NCI-H1105 treated with DMSO at 0.1 percent for 48 hours (cell line): ENCODE results near the gene PLA1A.

Source experiments
- DNase-seq: peaks from one replicate; lab custom pipeline; 2025; lab: John Stamatoyannopoulos, UW

PLA1A gene

DNA sequence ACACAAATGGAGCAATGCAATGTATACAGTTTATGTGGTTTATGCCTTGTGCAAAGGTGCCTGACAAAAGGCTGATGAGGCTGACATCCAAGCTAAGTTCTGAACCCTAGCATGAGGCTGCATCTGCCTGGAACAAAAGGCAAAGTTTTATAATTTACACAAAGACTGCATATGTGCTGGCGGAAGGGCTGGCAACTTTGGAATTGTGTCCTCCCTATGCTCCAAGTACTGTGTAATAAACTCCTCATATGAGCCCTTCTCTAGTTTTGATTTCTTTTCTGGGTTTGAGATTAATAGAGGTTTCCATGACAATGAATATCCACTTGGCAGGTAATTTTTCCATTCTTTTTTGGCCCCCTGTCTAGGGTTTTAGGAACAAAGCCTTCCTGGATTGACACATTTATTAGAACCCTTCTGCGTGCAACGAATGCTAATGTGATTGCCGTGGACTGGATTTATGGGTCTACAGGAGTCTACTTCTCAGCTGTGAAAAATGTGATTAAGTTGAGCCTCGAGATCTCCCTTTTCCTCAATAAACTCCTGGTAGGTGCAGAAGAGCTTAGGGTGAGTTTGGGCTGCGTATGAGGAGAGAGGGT lies 10.8 kb downstream of the PLA1A start:
- no peak for DNase-seq

DNA sequence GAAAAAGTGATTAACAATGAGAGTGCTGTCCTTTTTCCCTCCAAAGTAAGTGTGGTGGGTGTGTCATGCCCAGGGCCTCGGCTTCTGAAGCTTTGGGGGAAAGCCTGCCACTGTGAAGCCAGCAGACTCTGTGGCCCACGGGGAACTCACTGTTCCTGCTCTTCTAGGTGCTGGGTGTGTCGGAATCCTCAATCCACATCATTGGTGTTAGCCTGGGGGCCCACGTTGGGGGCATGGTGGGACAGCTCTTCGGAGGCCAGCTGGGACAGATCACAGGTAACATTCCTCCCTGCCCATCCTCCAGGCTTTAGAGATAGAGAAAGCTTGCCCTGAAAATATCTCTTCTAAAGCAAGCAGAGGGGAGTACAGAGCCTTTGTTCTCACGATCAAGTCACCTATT lies 11.6 kb downstream of the PLA1A start:
- no peak for DNase-seq

DNA sequence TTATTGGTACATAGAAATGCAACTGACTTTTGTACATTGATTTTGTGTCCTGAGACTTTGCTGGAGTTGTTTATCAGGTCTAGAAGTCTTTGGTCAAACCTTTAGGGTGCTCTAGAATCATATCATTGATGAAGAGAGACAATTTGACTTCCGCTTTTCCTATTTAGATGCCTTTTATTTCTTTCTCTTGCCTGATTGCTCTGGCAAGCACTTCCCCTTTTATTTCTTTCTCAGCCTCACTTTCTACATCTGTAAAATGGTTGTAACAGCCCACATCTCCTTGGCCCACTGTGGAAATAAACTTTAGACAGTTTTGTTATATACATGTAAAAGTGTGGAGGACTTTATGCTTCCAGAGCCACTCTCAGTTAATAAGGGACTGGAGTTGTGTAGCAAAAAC lies 14.0 kb downstream of the PLA1A start:
- DNase-seq = no peak

DNA sequence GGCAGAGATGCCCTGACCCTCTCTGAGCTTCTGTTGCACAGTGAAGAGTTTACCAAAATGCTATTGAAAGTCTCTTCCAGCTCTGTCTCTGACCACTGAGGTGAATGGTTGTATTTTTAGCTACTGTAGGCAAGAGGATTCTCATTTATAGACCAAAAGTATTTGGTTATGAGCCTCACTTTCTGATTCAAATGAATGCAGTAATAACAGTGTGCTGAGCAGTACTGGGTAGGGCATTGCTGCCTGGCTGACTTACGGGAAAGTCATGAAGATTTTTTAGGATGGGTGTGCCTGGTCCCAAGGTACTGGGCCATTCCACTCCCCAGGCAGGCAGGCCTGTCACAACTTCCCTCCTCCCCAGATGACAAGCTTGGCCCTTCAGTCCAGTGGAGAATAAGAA lies 15.5 kb downstream of the PLA1A start:
- DNase-seq = no peak

DNA sequence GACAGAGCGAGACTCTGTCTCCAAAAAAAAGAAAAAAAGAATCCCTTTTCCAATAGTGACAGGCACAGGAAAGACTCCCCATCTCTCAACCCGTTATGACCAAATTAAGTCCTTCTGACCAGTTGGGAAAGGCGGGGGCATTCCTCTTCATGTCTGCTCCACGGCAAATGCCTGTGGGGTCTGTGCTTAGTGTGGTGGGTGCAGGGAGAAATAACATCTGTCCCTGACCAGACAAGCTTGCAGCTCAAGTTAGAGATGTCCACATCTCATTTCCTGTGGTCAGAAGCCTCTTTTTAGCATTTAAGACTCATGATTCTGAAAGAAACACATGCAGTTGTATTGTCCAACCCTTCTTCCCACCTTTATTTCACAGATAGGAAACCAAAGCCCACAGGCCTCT lies 16.2 kb downstream of the PLA1A start:
- no peak for DNase-seq

DNA sequence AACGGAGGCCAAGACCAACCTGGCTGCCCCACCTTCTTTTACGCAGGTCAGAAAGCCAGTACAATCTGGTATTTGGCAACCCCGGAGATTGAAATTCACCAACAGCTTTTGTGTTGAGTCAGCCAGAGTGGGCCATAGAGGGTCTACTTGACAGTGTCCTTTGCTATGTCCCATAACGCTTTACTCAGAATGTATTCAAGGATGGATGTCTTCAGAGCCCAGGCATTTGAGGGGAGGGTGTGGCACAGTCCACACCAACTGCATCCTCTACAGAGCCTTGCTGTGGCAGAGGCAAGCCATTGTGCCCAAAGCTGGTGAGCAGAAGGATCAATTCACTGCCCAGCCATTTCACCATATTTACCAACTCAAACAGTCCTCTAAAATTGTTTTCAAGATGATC lies 18.4 kb downstream of the PLA1A start:
- no peak for DNase-seq

DNA sequence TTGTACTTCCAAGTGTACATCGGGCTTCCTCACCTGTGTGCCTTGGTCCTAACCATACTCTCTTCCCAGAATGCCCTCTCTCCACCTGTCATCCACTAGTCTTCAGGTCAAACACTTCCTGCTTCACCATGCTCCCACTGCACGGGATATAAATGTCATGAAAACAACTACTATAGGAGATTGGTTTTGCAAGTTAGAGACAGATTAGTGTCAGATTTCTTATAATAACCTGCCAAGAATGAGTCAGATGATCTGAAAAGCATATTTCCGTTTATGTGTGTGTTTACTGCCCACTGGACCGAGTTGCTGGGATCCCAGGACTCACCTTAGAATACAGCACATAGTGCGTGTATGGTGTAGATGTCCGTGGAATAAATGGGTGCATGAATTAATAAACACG lies 21.4 kb downstream of the PLA1A start:
- DNase-seq = no peak

DNA sequence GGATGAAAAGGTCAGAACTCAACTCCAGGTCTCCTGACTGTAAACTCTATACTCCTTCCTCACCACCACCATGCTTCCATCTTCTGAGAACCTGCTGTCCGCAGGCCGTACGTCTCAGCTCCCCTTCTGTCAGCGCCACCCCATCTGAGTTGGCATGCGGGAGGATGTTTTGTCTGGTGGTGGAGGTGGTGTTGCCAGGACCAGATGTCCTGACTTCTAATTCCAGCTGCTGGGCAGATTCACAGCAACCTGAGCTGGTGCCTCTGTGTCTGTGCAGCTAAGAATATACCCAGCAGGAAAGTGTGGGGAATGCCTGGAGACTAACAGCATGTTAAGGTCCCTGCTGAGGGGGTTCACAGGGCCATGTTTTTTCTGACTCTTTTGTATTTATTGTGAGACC lies 23.2 kb downstream of the PLA1A start:
- no peak for DNase-seq

DNA sequence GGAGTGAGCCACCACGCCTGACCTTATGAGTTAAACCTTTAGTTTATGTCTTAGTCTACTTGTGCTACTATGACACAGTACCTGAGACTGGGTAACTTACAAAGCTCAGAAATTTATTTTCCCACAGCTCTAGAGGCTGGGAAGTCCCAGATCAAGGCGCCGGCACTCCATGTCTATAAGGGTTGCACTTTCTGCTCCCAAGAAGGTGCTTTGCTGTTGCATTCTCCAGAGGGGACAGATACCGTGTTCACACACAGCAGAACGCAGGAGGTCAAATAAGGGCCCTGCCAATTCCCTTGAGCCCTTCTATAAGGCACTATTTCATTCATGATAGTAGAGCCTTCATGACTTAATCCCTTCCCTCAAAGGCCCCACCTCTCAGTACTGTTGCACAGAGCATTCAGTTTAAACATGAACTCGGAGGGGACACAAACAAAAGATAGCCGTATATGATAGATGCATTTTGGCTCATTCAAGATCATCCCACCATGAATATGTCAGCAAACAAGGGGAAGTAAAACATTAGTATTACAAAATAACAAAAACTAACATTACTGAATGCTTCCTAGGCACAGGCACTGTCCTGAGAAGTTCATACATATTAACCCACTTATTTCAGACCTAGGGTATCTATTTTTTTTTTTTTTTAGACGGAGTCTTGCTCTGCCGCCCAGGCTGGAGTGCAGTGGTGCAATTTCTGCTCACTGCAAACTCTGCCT lies 26.5 kb downstream of the PLA1A start:
- no peak for DNase-seq

DNA sequence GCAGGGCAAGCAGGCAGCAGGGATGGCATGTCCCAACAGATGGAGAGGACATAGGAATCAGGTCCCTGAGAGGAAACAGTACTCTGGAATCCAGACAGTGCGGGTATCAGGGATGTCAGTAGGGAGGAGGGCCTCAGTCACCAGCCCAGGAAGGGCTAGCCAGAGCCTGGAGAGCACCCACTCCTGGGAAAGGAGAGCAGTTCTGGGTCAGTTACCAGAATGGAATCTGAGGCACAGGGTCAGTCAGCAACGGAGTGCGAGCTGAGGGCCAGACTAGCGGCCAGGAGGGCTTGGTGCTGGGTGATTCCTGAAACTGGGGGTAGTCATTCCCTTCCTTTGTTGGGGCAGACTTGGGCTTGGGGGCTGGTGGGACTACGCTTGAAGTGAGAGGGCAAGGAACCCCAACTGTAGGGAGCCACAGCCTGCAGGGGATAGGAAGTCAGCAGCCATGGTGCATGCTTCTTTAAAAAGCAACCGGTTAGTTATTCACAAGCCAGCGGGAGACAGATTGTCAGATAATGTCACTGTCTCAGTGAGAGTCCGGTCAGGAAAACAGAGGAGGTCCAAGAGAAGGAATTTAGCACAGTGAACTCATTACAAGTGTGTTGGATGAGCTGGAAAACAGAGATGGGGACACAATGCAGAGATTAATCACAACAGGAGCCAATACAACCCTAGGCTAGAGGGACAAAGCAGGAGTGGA lies 27.9 kb downstream of the PLA1A start:
- DNase-seq = no peak

DNA sequence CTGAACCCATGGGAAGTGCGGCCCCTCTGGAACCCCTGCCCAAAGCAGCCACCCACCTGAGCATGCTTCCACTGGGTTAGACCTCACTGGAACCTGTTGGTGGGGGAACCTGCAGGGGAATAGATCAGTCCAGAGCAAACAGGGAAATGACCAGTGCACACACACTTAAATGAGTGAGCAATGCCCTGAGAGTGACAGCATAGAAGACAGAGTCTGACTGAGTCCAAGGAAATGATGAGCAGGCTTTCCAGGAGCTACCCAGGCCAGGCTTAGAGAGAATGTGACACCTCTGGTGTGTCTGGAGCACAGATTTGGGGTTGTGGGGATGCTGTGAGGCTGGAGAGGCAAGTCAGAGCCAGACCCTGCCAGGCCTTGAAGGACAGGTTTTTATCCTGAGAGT lies 28.5 kb downstream of the PLA1A start:
- DNase-seq = no peak

DNA sequence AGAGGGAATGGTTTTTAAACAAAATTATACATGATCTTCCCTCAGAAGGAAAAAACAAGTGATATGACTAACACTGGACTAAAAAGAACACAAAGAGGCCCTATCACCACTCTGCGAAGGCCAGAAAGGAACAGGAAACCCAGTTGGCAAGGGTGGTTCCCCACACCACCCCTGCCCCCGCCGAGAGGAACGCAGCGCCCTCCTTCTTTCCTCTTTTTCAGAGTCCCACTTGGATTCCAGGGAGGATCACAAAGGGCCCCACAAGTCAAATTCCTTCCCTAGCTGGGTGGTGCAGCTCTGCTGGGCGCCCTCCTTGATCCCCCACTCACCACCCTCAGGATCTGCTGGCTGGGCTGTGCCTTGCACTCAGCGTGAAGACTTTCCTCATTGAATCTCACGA lies 29.8 kb downstream of the PLA1A start:
- no peak for DNase-seq

DNA sequence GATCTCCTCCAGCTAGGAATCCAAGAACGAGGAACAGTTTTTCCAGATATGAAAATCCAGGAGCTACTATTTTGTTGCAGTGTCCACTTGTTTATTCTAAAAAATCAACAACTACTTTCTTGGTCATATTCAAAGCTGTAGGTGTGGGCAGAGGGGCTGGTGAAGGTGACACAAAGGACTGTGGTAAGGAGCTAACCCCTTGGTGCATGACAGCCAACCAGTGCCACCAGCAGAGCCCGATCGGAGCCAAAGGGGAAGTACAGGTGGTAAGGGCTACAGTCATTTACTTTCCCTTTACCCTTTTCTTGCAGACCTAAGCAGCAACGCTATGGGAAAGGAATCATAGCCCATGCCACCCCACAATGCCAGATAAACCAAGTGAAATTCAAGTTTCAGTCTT lies 30.7 kb downstream of the PLA1A start:
- no peak for DNase-seq

DNA sequence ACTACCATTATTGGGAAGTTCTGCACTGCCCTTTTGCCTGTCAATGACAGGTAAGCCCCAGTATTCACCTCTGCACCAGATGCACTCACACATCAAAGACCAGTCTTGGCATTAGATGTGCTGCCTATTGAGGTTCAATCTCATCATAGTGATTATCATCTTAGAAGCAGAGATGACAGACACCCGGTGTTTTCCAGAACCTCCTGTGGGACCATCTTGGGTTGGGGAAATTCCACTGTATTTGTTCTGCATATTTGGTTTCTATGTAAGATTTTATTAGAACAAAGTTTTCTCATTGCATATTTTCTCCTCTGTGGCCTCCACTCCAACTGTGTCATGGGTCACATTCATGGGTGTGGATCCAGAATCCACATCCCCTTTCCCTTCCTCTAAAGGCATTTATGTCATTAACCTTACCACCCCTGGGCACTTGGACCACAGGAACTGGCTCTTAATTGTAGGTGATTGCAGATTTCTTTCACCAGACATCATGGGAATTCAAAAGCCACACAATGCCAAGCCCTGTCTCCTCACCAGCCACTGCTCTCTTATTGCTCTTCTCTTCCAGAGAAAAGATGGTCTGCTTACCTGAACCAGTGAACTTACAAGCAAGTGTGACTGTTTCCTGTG lies 31.2 kb downstream of the PLA1A start:
- DNase-seq = no peak

DNA sequence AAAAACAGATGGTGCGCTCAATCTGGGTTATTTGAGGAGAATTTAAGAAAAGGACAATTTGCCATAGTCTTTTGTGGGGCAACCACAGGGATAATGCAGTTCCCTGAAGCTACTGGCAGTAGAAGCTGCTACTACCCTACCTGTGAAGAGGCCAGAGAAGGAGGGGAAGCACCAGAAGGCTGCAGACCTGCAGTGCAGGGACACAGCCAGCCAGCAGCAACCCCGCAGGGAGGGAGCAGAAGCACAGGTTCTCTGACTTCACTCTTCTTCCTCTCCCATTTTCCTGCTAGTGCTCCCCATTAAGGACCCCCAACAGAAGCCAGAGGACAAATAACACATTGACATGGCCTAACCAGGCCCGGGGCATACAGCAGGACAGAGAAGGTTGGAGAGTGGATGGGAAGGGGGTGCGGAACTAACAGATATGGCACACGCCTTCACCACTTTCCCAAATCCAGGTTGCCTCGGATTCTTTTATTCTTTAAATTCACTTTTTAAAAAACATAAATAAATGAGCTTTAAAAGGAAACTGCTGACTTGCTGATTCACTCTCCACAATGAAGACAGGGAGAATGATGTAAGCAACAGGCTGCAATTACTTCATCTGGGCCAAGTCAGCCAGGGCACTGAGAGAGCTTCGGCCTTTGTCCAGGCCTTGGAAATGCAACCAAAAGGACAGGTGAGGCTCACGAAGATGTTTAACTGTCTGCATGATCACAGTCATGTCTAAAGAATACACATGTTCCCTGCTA lies 32.6 kb downstream of the PLA1A start:
- DNase-seq = no peak

DNA sequence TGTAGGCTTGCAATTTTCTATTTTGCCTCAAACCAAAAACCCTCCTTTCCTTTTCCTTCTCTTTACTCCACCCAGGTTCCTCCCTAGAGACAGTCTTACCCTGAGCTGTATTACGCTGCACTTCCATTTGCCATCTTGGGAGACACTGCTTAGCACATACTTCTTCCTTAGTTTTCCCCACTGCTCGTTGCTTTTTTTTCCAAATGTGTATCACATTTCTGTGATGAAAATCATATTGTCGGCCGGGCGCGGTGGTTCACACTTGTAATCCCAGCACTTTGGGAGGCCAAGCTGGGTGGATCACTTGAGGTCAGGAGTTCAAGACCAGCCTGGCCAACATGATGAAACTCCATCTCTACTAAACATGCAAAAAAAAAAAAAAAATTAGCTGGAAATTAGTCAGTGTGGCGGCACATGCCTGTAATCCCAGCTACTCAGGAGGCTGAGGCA lies 33.2 kb downstream of the PLA1A start:
- no peak for DNase-seq

DNA sequence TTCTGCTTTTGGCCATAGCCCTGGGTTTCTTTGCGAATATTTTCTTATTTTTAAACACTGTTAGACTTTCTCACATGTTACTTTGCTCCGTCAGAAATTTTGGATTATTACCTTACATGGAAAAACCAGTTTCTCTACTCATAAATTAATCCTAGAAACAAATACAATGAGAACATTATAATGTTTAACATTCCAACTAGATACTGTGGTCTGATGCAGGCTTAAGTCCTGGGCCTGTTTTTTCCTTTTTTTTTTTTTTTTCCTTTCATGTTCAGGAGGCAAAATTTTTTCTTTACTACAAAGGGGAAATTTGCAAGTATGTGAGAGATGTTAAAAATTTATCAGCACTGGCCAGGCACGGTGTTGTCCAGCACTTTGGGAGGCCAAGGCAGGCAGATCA lies 33.8 kb downstream of the PLA1A start:
- no peak for DNase-seq

DNA sequence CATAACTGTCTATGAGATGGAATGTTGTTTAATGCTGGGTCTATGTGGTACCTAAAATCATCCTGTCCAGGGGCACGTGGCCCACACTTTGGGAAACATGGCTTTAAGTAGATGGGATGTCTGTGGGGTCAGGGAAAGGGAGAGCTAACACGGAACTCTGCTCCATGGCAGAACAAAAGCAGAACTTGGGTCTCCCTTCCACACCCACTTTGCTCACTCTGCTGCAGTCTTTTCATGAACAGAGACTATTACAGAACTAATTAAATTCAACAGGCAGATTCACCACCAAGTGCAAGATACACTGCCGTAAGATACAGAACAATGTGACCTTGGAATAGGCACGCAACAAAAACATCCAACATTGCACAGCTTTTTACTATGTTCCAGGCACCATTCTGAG lies 34.5 kb downstream of the PLA1A start:
- DNase-seq = no peak

DNA sequence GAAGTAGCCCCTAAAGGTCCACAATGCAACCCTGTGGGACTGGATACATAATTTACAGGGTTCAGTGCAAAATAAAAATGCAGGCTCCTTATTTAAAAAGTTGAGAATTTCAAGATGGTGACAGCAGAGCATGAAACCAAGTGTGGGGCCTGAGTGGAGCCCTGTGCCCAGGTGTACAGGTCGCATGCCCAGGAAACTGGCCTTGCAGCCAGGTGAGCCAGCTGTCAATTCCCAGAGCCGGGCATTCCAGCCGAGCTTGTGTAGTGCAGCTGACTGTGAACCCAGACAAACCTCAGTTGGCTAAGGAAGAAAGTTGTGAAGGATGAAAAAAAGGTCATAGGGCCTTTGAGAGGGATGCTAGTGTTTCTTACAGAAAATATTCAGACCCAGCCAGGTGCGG lies 35.1 kb downstream of the PLA1A start:
- no peak for DNase-seq

DNA sequence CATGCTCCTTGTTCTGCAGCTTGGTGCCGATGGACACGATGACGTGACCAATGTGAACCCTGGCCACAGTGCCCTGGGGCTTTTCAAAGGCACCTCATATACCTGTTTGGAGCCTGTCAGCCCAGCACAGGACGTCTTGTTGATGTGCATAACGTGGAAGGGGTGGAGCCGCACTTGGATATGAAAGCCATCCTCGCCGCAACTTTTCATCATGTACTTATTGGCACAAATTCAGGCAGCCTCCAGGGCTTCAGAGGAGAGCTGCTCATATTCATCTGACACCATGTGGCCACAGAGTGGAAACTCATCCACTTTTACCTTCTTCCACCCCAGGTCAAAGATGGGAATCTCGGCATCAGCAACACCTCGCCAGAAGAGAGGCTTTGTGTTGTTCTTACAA lies 38.0 kb downstream of the PLA1A start:
- DNase-seq = no peak

DNA sequence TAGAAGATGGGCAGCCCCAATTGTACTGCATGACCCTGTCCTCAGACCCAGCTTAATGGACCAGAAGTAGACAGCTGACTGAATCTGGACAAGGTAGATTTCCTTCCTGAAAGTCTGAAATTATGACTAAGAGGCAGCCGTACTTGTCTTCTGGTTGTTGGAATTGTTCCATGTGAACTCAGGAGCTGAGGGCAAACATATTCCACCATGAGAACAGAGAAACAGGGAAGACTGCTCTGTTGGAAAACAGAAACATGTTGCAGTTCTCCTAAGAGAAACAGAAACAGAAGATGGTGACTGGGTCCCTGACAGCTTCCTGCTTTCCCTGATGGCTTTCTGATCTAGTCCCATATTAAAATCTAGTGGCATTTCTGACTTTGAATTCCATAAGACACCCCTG lies 38.6 kb downstream of the PLA1A start:
- no peak for DNase-seq

DNA sequence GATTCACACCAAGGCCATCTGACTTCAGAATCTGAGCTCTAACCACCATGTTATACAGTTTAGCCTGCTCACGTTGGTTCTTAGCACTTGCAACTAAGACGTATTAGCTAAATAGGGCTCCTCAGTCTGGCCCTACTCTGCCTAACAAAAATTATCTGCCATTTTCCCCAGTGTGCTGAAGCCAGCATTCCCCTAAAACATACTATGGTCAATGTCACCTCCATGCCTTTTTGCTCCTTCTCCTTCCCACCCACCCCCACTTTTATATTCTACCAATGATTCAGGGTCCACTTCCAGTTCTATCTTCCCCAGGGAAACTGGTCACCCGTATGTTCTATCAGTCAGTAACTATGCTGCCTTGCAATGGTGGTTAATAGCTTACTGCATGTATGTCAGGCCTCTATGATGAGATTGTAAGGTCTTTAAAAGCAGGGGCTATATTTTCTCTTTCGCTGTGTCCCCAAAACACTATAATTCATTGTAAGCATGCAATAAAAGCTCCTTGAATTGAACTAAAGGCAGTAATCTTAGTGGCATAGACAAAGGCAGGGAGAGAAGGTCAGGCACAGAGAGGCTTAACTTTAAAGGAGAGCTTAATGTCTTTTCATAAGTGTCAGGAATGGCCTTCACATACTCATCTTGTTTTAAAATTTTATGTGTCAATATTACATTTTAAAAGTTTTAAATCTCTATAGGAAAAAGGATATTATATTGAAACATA lies 39.4 kb downstream of the PLA1A start:
- DNase-seq = no peak
